ENCODE measurements around the gene CSAG2. TPM values are rescaled to one million over a fixed set of nuclear protein-coding genes. Genes with fewer than 3 reads are reported as not detected.
"Not testable (repeated sequence)": the region's sequence is repeated elsewhere in the genome, so short reads cannot be mapped to it uniquely, and the experiment has no call there.

CSAG2 gene
- total RNA-seq, 1 experiment from 2014 or later: not detected

DNA sequence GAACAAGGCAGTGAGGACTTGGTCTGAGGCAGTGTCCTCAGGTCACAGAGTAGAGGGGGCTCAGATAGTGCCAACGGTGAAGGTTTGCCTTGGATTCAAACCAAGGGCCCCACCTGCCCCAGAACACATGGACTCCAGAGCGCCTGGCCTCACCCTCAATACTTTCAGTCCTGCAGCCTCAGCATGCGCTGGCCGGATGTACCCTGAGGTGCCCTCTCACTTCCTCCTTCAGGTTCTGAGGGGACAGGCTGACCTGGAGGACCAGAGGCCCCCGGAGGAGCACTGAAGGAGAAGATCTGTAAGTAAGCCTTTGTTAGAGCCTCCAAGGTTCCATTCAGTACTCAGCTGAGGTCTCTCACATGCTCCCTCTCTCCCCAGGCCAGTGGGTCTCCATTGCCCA is 8.7 kb downstream of the CSAG2 start:
- H3K36me3 ChIP-seq; H3K4me1 ChIP-seq; H3K9me3 ChIP-seq (replicated peaks); H3K4me3 ChIP-seq; DNase-seq; H3K27me3 ChIP-seq; H3K27ac ChIP-seq: not testable (repeated sequence)

GRCh38 chrX:152697952-152698931 is 10.8 kb downstream of the CSAG2 start, which contains the start of gene MAGEA3:
TSS of gene MAGEA3 (plus strand) at chrX:152698794. CDS start at chrX:152700833, 2,039 bp downstream.
- not testable (repeated sequence) for H3K36me3 ChIP-seq; H3K4me3 ChIP-seq; H3K9me3 ChIP-seq (replicated peaks); H3K27ac ChIP-seq; H3K4me1 ChIP-seq; DNase-seq; H3K27me3 ChIP-seq

- H3K27ac ChIP-seq; H3K36me3 ChIP-seq; H3K9me3 ChIP-seq (replicated peaks); H3K27me3 ChIP-seq; DNase-seq; H3K4me1 ChIP-seq; H3K4me3 ChIP-seq: not testable (repeated sequence)
These were observed 28.1 kb downstream of the CSAG2 start for GRCh38 chrX:152681012-152681411.

GRCh38 chrX:152674652-152675051 is 34.4 kb downstream of the CSAG2 start:
- not testable (repeated sequence) for H3K4me3 ChIP-seq; H3K9me3 ChIP-seq (replicated peaks); H3K4me1 ChIP-seq; H3K27me3 ChIP-seq; H3K27ac ChIP-seq; DNase-seq; H3K36me3 ChIP-seq

GRCh38 chrX:152674135-152674534 is 34.9 kb downstream of the CSAG2 start:
- Histone ChIP-seq H3K9me3 (replicated peaks) (no peaks in the 10 kb centered on the region), H3K27me3 (no peaks in the 10 kb centered on the region), H3K4me1 (no peaks in the 10 kb centered on the region), H3K27ac (no peak overlapping the region), H3K36me3 (no peaks in the 10 kb centered on the region), H3K4me3 (no peak overlapping the region)
- no peak for DNase-seq

DNA sequence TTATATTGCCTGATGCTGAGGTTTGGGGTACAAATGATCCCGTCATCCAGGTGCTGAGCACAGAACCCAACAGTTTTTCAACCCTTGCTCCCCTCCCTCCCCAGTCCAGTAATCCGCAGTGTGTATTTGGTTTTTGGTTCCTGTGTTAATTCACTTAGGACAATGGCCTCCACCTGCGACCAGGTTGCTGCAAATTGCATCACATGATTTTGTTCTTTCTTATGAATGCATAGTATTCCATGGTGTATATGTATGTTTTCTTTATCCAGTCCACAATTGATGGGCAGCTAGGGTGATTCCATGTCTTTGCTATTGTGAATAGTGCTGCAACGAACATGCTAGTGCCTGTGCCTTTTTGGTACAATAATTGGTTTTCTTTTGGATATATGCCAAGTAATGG is 46.0 kb downstream of the CSAG2 start:
- Histone ChIP-seq H3K27me3 (no peaks in the 10 kb centered on the region), H3K4me3 (no peak overlapping the region), H3K4me1 (no peaks in the 10 kb centered on the region), H3K36me3 (no peaks in the 10 kb centered on the region), H3K27ac (no peak overlapping the region), H3K9me3 (replicated peaks) (no peaks in the 10 kb centered on the region)
- no peak for DNase-seq

DNA sequence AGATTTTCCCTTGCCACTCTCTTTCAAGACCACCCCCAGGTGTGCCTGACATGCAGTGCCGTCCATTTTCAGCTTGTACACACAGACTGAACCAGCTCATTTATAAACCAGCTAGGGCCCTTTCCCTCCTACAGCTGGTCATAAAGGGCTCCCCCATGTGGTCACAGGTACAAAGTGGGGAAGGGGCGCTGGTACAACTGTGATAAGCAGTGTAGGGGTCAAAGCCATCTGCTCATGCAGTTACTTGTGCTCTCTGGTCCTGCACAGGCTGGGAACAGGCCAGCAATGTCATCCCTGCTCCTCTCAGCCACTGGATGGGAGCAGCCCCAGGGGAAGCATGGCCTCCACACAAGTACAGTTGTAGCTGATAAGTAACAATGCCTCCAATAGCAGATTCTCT is 50.8 kb downstream of the CSAG2 start:
- Histone ChIP-seq H3K27me3 (no peaks in the 10 kb centered on the region), H3K36me3 (no peaks in the 10 kb centered on the region), H3K27ac (no peak overlapping the region), H3K9me3 (replicated peaks) (no peaks in the 10 kb centered on the region), H3K4me1 (no peaks in the 10 kb centered on the region), H3K4me3 (no peak overlapping the region)
- no peak for DNase-seq

Other genes starting within 250 kb of the CSAG2 start
- 0.23 and 0.30 TPM in 2 replicates for gene GABRQ, start 71.4 kb downstream of the CSAG2 start, total RNA-seq (2014; rRNA removed; shearing (Covaris generic))
- gene MAGEA3, start 10.5 kb downstream of the CSAG2 start, total RNA-seq (2014; rRNA removed; shearing (Covaris generic)): 4.4 and 5.1 TPM in 2 replicates
- 2.2 and 4.7 TPM in 2 replicates for gene MAGEA2B, start 5.4 kb upstream of the CSAG2 start, total RNA-seq (2014; rRNA removed; shearing (Covaris generic))
- 0.41 and 0.63 TPM in 2 replicates for gene CSAG1, start 24.4 kb upstream of the CSAG2 start, total RNA-seq (2014; rRNA removed; shearing (Covaris generic))
- 0.66 and 1.6 TPM in 2 replicates for gene MAGEA12, start 24.5 kb upstream of the CSAG2 start, total RNA-seq (2014; rRNA removed; shearing (Covaris generic))
- gene MAGEA2, start 44.6 kb upstream of the CSAG2 start, total RNA-seq (2014; rRNA removed; shearing (Covaris generic)): 0.83 TPM in 1 of 2 replicates, not detected in the other
- gene CSAG3, start 49.9 kb upstream of the CSAG2 start, total RNA-seq (2014; rRNA removed; shearing (Covaris generic)): not detected in 2 replicates
- gene MAGEA6, start 60.4 kb upstream of the CSAG2 start, total RNA-seq (2014; rRNA removed; shearing (Covaris generic)): 3.0 and 4.0 TPM in 2 replicates
- gene CETN2, start 121.5 kb upstream of the CSAG2 start, total RNA-seq (2014; rRNA removed; shearing (Covaris generic)): 26.5 and 29.4 TPM in 2 replicates
- 24.7 and 25.2 TPM in 2 replicates for gene NSDHL, start 121.8 kb upstream of the CSAG2 start, total RNA-seq (2014; rRNA removed; shearing (Covaris generic))
- gene ZNF185, start 188.8 kb upstream of the CSAG2 start, total RNA-seq (2014; rRNA removed; shearing (Covaris generic)): 0.26 and 0.28 TPM in 2 replicates

All from SJCRH30 (cell line).